Stimulated activated CD4-positive, alpha-beta T cell treated with anti-CD3 and anti-CD28 coated beads, TNF-alpha, amount 100 ng/mL, for 24 hours (primary cell): ENCODE data around the gene EIF4B.

Experiments
- DNase-seq, 3 experiments: peaks; one replicate each; pipeline ENCODE4 v3.0.0-alpha.2; 2020; ENCODE audit warnings: low read depth in 3 of 3

Gene EIF4B

GRCh38 chr12:53068811-53069585, 62.7 kb downstream of the EIF4B start:
- no peak for DNase-seq

- no peak for DNase-seq
Observed at GRCh38 chr12:53069621-53070410, 63.6 kb downstream of the EIF4B start.

GRCh38 chr12:53070877-53071492, 64.7 kb downstream of the EIF4B start:
- DNase-seq: no peak

GRCh38 chr12:53071591-53072551, 65.6 kb downstream of the EIF4B start:
- no peak for DNase-seq

GRCh38 chr12:53073881-53074280, 67.6 kb downstream of the EIF4B start:
- DNase-seq: no peak

- DNase-seq: no peak
Observed at GRCh38 chr12:53074283-53074998, 68.2 kb downstream of the EIF4B start.

GRCh38 chr12:53074999-53075370, 68.7 kb downstream of the EIF4B start:
- DNase-seq: no peak

- no peak for DNase-seq
Observed at GRCh38 chr12:53076461-53076860, 70.2 kb downstream of the EIF4B start.

- DNase-seq: no peak
Observed at GRCh38 chr12:53077030-53077429, 70.8 kb downstream of the EIF4B start.

GRCh38 chr12:53078425-53079225, 72.4 kb downstream of the EIF4B start:
- DNase-seq: no peak

GRCh38 chr12:53079226-53080117, 73.2 kb downstream of the EIF4B start, which contains the start of gene SPRYD3:
Gene SPRYD3 (minus strand): TSS chr12:53079390. CDS start chr12:53079333, 57 bp downstream.
- peak; percentile 90 to 97 (median 95) for DNase-seq

GRCh38 chr12:53082637-53083175, 76.5 kb downstream of the EIF4B start:
- DNase-seq: no peak

GRCh38 chr12:53086361-53086760, 80.1 kb downstream of the EIF4B start:
- no peak for DNase-seq

GRCh38 chr12:53090105-53090504, 83.8 kb downstream of the EIF4B start:
- DNase-seq: no peak

GRCh38 chr12:53090554-53090953, 84.3 kb downstream of the EIF4B start:
- no peak for DNase-seq

GRCh38 chr12:53091756-53092155, 85.5 kb downstream of the EIF4B start:
- no peak for DNase-seq
